ENCODE data around the gene KRT2. TPM values are rescaled to one million over a fixed set of nuclear protein-coding genes. Genes with fewer than 3 reads are reported as not detected.

The KRT2 gene
- total and polyA plus RNA-seq, 12 donors: not detected

DNA sequence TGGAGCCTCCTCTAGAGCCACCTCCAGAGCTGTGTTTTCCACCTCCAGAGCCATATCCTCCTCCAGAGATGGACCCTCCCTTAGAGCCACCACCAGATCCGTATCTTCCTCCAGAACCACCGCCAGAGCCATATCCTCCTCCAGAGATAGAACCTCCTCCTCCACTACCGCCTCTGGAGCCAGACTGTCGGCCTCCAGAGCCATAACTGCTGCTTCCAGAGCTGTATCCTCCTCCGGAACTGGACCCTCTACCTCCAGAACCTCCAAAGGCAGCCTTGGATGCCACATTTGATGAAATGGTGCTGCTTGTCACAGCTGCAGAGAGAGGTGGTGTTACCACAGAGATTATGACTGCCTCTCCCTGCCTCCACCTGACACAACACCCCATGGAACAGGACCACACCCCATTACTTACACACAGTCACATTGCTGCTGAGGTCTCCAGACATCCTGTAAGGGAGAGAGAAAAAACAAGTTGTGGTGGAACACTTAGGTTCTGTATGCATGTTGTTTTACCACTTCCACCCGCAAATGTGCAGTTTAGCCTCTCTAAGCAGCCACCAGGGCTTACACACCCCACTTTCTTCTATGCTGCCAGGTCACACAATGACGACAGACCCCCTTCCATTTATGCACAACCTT, 6.8 kb downstream of the KRT2 start:
- no peak for ATAC-seq
- Histone ChIP-seq H3K4me3 (no peak overlapping the region), H3K4me1 (no peaks in the 10 kb centered on the region), H3K27me3 (peaks cover 0 to 35% (median 10%) of the 10 kb centered on the region in 7 donors), H3K36me3 (no peaks in the 10 kb centered on the region), H3K27ac (peak overlapping the region in 1 of 10 donors; percentile 58), H3K9me3 (no peaks in the 10 kb centered on the region)
- 70 to 85% methylated on average over 7 of the region's 7 CpGs for WGBS, 2 donors
- no peak for DNase-seq
- TF ChIP-seq, protein P1, sequence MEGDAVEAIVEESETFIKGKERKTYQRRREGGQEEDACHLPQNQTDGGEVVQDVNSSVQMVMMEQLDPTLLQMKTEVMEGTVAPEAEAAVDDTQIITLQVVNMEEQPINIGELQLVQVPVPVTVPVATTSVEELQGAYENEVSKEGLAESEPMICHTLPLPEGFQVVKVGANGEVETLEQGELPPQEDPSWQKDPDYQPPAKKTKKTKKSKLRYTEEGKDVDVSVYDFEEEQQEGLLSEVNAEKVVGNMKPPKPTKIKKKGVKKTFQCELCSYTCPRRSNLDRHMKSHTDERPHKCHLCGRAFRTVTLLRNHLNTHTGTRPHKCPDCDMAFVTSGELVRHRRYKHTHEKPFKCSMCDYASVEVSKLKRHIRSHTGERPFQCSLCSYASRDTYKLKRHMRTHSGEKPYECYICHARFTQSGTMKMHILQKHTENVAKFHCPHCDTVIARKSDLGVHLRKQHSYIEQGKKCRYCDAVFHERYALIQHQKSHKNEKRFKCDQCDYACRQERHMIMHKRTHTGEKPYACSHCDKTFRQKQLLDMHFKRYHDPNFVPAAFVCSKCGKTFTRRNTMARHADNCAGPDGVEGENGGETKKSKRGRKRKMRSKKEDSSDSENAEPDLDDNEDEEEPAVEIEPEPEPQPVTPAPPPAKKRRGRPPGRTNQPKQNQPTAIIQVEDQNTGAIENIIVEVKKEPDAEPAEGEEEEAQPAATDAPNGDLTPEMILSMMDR (IDR thresholded peaks at IDR 0.05): no peak
- intact Hi-C loops (cut with DNase I): no loop called here

DNA sequence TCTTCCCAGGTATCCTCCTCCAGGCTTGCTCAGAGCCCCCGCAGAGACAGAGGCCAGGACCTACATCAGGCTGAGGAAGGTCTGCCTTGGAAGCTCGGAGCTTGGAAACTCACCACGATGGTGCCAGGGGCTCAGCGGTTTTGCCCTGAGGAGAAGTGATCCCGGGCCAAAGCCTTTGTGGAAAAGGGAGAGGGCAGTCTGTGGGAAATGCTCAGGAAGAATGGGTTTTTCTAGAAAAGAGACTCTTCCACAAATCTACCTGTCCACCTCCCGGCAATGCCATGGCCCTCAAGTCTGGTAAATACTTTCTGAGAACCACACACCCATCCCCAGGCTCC, 8.0 kb downstream of the KRT2 start:
- WGBS, 2 donors: 87 to 90% methylated on average over 6 of the region's 6 CpGs
- no peaks in the 10 kb centered on the region for H3K9me3 ChIP-seq
- intact Hi-C loops (cut with DNase I): no loop called here

DNA sequence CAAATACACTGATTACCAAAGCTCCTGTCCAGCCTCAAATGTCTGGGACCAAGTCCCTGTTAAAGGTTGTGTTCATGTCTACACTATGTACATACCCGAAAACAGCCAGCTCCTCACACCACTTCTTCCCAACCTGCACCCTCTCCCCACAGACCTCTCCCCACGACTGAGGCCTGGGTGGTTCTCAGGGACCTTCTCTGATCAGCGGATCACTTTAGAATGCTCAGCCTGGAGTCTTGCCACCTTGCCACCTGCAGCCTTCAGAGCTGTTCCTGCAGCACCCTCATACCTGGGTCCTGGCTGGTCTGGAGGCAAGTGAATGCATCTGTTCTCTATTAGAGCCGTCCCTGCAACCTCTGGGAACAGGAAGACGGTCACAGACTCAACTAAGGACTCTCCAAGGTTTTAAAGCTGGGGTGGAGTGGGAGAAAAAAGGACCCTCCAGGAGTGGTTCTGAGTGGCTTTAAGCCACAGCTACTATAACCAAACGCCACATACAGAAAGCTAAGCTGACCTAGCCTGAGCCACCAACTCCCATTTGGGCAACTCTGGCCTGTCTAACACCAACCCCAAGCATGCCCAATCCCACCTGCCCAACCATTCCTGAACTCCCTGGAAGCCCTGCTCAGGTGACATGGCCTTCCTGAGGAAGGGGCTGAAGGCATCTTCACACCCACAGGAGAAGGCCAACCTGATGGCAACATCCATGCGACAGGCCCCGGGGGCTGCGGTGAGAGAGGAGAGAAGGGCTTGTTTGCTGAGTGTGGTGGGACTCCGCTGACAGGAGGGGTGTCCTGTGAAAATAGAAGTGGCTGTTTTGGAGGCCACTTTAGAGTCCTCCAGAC, 8.6 kb downstream of the KRT2 start:
- Histone ChIP-seq H3K4me1 (no peaks in the 10 kb centered on the region), H3K9me3 (no peaks in the 10 kb centered on the region), H3K27ac (no peak overlapping the region), H3K36me3 (no peaks in the 10 kb centered on the region), H3K4me3 (no peak overlapping the region), H3K27me3 (peaks cover 0 to 37% (median 23%) of the 10 kb centered on the region in 7 donors)
- intact Hi-C loops (cut with DNase I): no loop called here
- 89 to 91% methylated on average over 10 of the region's 10 CpGs for whole genome bisulfite sequencing, 2 donors
- ATAC-seq (no peak), DNase-seq (no peak)
- TF ChIP-seq, protein P1 (IDR thresholded peaks at IDR 0.05): no peak

More for the DNA sequence above, 8.0 kb downstream of the KRT2 start:
- Histone ChIP-seq H3K4me3 (no peak overlapping the region), H3K27me3 (peaks cover 0 to 35% (median 17%) of the 10 kb centered on the region in 7 donors), H3K4me1 (no peaks in the 10 kb centered on the region), H3K36me3 (no peaks in the 10 kb centered on the region), H3K27ac (no peak overlapping the region)
- TF ChIP-seq, protein P1 (IDR thresholded peaks at IDR 0.05): no peak
- DNase-seq: no peak
- ATAC-seq: no peak

DNA sequence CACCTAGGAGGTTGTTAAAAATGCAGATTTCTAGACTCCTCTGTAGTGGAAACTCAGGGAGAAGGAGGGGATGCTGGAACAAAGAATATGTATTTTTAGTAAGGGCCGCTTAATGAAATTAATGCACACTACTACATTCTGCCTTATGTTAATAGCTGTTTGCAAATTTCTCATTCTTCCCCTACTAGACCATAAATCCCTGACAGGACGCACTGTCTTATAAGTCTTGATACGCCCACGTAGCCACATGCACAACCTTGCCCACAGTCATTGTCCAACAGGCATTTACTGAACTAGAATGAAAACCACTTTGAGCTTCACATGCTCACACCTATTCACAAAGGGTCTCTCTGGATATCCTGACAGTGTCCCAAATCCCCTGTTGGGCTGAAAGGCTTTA, 10.5 kb downstream of the KRT2 start:
- Histone ChIP-seq H3K27me3 (peaks cover 0 to 40% (median 26%) of the 10 kb centered on the region in 7 donors), H3K4me3 (no peak overlapping the region), H3K4me1 (no peaks in the 10 kb centered on the region), H3K36me3 (no peaks in the 10 kb centered on the region), H3K27ac (no peak overlapping the region), H3K9me3 (no peaks in the 10 kb centered on the region)
- DNase-seq: no peak
- TF ChIP-seq, protein P1 (IDR thresholded peaks at IDR 0.05): no peak
- intact Hi-C loops (cut with DNase I): no loop called here
- 71 to 77% methylated on average over 4 of the region's 4 CpGs for WGBS, 2 donors
- ATAC-seq: no peak
